MCF 10A (cell line): ENCODE results near the gene SLC17A9. TPM values are rescaled to one million over a fixed set of nuclear protein-coding genes. Genes with fewer than 3 reads are reported as not detected.

Source experiments
- BruUV-seq: library from RNA; stranded (reverse); fragments of 400-500 nt; replicated peaks from 2 replicates; lab custom pipeline; 2021; lab: Mats Ljungman, UMichigan
- CTCF ChIA-PET: fragments of 300-600 bp; sonication (Branson Sonifier 250); formaldehyde crosslinking; extraction: SDS; loops from one replicate; lab custom pipeline; 2021; ENCODE audit warnings: antibody characterized with exemption, inconsistent platforms; lab: Yijun Ruan, JAX
- POLR2A ChIA-PET: fragments of 300-600, 350-650 bp; sonication (Branson Sonifier 250); formaldehyde crosslinking; extraction: SDS; loops from one replicate; lab custom pipeline; 2020; ENCODE audit warnings: antibody characterized with exemption, inconsistent platforms; lab: Yijun Ruan, JAX
- DNase-seq: peaks from one replicate; pipeline ENCODE4 v3.0.0-alpha.2; 2018; ENCODE audit not compliant: unreplicated experiment
- H3K27ac Mint-ChIP-seq: one replicate; pipeline ENCODE4 v1.8.0; 2022; ENCODE audit warnings: mild to moderate bottlenecking, low read depth, mixed read lengths; ENCODE audit not compliant: unreplicated experiment
- H3K27me3 Mint-ChIP-seq: one replicate; pipeline ENCODE4 v1.8.0; 2022; ENCODE audit warnings: mixed read lengths; ENCODE audit not compliant: insufficient read depth, unreplicated experiment
- H3K36me3 Mint-ChIP-seq: one replicate; pipeline ENCODE4 v1.8.0; 2022; ENCODE audit warnings: mild to moderate bottlenecking, moderate library complexity, mixed read lengths; ENCODE audit not compliant: insufficient read depth, unreplicated experiment
- H3K4me1 Mint-ChIP-seq: one replicate; pipeline ENCODE4 v1.8.0; 2022; ENCODE audit warnings: mixed read lengths; ENCODE audit not compliant: insufficient read depth, unreplicated experiment
- H3K4me3 Mint-ChIP-seq: one replicate; pipeline ENCODE4 v1.8.0; 2022; ENCODE audit warnings: mild to moderate bottlenecking, moderate library complexity, mixed read lengths; ENCODE audit not compliant: unreplicated experiment
- H3K9me3 Mint-ChIP-seq: one replicate; pipeline ENCODE4 v1.8.0; 2022; ENCODE audit warnings: mixed read lengths; ENCODE audit not compliant: unreplicated experiment
- CTCF ChIP-seq: fragments of 200-600 bp; IDR thresholded peaks from one replicate; pipeline ENCODE4 v1.8.0; 2022; ENCODE audit warnings: antibody characterized with exemption, mild to moderate bottlenecking; ENCODE audit not compliant: unreplicated experiment
- intact Hi-C: fragments of 100-400 bp; cut with micrococcal nuclease; formaldehyde crosslinking; loops from 2 replicates; pipeline ENCODE4 v1.14.1; 2022
- total RNA-seq: library from RNA; stranded (reverse); gene quantifications from 2 replicates; pipeline ENCODE4 v1.2.3, GENCODE V29; 2022

SLC17A9 gene
- total RNA-seq, 1 experiment from 2014 or later = 0.07 TPM

DNA sequence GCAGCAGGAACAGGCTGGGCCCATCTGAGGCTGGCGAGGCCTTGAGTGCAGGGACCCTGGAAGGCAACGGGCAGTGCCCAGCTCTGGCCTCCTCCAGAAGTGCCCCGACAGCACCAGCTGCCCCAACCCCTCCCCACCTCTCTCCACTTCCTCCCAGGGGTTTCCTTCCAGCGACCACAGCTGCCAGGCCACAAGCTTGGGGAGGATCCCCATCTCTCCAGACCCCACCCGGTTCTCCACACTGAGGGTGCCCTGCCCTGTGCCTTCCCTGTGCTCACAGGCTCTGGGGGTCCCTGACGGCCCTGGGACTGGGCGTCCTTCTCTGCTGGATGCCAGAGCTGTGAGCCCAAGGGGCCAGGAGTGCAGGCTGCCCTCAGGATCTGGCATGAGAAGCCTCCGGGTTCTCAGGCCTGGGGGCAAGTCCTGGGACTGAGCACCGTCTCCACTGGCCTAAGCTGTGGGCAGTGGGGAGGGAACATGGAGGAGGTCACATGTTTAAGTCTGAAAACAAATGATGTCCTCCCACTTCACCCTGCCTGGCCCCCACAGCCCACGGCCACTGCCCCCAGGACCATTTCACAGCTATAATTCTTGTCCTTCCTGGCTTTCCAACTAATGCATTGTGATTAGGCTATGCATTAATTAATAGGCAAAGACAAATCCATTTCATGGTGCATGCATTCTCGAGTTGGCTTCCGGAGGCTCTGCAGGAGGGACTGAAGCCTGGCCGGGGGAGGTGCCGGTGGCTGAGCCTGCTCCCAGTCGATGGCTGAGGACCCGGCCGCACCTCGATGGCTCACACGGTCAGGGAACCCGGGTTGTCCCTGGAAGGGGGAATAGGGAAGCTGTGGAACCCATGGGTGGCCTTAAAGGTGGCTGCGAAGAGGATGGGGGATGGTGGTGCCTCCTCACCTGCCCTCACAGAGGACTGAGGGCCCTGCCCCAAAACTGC lies 29.9 kb downstream of the SLC17A9 start:
- ChIA-PET CTCF (interaction anchor here (0.6 to 0.7 kb wide), 2 partner anchors 9 to 633 kb away, joined by 3 to 4 read pairs; no protein-coding TSS in a partner anchor), POLR2A (no interaction called here)
- no TSS peak for BruUV-seq

DNA sequence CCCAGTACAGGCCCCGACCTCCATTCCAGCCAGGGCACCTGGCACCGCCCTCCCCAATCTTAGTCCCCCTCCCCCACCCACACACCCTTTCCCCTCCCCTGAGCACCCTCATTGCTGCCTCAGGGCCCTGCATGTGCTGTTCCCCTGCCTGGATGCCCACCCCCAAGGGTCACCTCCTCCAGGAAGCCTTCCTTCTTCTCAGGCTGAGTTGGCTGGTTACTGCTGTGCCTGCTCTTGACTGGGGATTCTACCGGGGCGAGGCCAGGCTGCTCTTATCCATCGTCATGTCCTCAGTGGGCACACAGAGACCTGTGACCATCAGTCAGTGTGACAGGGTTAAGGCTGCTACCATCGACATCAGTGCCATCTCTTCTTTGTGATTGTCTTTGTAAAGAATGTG lies 30.7 kb downstream of the SLC17A9 start:
- intact Hi-C loops = no loop called here
- Mint-ChIP-seq H3K9me3 (no peaks in the 10 kb centered on the region), H3K4me1 (no peaks in the 10 kb centered on the region), H3K4me3 (no peak overlapping the region), H3K36me3 (peaks cover 6% of the 10 kb centered on the region), H3K27me3 (peaks cover 57% of the 10 kb centered on the region), H3K27ac (no peak overlapping the region)
- BruUV-seq = no TSS peak
- no peak for TF ChIP-seq CTCF
- POLR2A ChIA-PET = no interaction called here
- CTCF ChIA-PET = no interaction called here
- DNase-seq = no peak

More for the DNA sequence above, 29.9 kb downstream of the SLC17A9 start:
- no peaks in the 10 kb centered on the region for H3K4me1 Mint-ChIP-seq
- peaks cover 59% of the 10 kb centered on the region for H3K27me3 Mint-ChIP-seq
- intact Hi-C loops = no loop called here
- no peaks in the 10 kb centered on the region for H3K9me3 Mint-ChIP-seq
- H3K36me3 Mint-ChIP-seq = peaks cover 6% of the 10 kb centered on the region
- no peak overlapping the region for H3K4me3 Mint-ChIP-seq
- DNase-seq = no peak
- no peak for TF ChIP-seq CTCF
- no peak overlapping the region for H3K27ac Mint-ChIP-seq

GRCh38 chr20:62984666-62985443 lies 32.3 kb downstream of the SLC17A9 start:
- H3K9me3 Mint-ChIP-seq = no peaks in the 10 kb centered on the region
- H3K27me3 Mint-ChIP-seq = peaks cover 40% of the 10 kb centered on the region
- H3K27ac Mint-ChIP-seq = no peak overlapping the region
- no peak overlapping the region for H3K4me3 Mint-ChIP-seq
- intact Hi-C loops = no loop called here
- CTCF ChIA-PET = interaction anchor here (0.6 to 1.4 kb wide), 3 partner anchors 10 to 249 kb away, joined by 3 to 4 read pairs (median 3); no protein-coding TSS in a partner anchor
- peaks cover 4% of the 10 kb centered on the region for H3K4me1 Mint-ChIP-seq
- POLR2A ChIA-PET = no interaction called here
- H3K36me3 Mint-ChIP-seq = peaks cover 6% of the 10 kb centered on the region
- TF ChIP-seq CTCF = no peak
- no TSS peak for BruUV-seq
- DNase-seq = no peak

GRCh38 chr20:62985444-62985778 lies 32.9 kb downstream of the SLC17A9 start:
- Mint-ChIP-seq H3K9me3 (no peaks in the 10 kb centered on the region), H3K27me3 (peaks cover 35% of the 10 kb centered on the region), H3K36me3 (peaks cover 6% of the 10 kb centered on the region), H3K4me3 (no peak overlapping the region), H3K4me1 (peaks cover 4% of the 10 kb centered on the region), H3K27ac (no peak overlapping the region)
- BruUV-seq = no TSS peak
- ChIA-PET CTCF (interaction anchor here (1.4 kb wide), 1 partner anchor 24 kb away, joined by 3 read pairs; no protein-coding TSS in a partner anchor), POLR2A (no interaction called here)
- no peak for DNase-seq
- intact Hi-C loops = no loop called here
- no peak for TF ChIP-seq CTCF
